HG02884 (cell line): ENCODE results near the gene KDM4C.

Source experiments
- ATAC-seq: cut with Tn5 transposase; IDR thresholded peaks from one replicate; pipeline ENCODE4 v1.9.1; 2021; ENCODE audit warnings: mild to moderate bottlenecking, moderate library complexity; ENCODE audit not compliant: unreplicated experiment

Gene KDM4C

DNA sequence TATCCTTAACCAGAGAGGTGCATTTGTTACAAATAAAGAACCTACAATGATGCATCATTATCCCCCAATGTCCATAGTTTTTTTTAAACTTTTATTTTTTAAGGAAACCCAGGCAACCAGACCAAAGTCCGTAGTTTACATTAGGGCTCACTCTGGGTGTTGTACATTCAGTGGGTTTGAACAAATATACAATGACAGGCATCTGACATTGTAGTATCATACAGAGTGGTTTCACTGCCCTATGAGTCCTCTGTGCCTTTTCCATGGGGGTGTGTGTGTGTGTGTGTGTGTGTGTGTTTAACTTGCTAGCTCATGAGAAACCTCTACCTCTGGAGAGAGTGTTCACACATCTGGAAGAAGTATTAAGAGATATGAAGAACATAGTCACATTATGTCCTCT, 141.5 kb downstream of the KDM4C start:
- ATAC-seq, result no peak

GRCh38 chr9:6900440-6900883, 142.7 kb downstream of the KDM4C start:
- ATAC-seq, result no peak

GRCh38 chr9:6901180-6901579, 143.4 kb downstream of the KDM4C start:
- no peak for ATAC-seq

DNA sequence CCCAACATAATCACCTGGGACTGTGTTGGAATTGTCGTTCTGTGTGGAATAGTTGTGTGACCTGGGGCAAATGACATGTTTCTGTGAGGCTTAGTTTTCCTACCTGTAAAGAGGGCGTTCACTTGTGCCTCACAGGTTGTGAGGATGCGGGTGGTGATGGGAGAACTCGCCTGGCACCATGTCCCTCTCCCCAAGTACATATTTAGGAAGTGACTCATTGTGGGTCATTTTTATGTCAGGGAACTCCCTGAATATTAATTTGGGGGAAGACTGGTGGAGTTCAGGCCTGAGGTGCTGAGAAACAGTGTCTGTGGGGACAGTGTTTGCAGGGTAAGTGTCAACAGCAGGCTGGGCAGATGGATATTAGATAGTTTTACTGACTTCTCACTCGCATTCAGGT, 144.7 kb downstream of the KDM4C start:
- no peak for ATAC-seq

DNA sequence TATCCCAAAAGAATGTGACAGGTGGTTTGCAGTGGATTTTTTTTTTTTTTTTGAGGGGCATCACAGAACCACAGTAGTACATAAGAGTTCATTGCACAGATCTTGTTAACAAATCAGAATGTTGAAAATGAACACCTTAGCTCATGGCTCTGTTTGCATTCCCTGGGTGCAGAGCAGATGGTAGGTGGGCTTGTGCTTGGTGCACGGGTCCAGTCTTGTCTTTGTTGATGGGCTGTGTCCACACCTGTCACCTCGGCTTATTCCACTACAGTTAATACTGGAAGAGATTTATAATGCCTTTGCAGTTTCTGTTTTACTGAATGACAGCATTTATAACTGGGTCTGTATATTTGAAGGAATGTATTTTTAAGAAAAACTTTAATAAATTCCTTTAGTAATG, 146.6 kb downstream of the KDM4C start:
- ATAC-seq, result no peak

DNA sequence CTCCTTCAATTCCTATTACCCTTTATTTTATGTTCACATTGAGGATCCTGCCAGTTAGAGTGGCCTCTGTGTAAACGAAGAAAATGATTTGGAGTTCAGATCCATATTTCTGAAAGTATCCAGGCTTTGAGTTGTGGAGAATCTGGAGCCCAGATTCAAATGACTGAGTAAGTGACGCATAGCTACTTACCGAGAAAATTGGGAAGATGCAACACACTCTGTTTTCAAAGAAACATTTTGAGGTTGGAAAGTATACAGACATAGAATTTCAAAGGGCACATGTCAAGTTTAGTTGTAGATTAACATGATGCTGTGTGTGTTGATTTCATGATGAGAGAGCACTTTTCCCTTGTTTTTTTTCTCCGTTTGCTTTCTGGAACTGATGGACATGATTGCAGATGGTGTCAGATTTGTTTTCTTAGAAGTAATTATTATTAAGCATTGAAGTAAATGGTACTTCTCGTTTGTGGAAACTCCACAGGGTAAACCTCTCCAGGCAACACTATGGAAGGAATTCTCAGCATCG, 148.1 kb downstream of the KDM4C start:
- ATAC-seq, result no peak

DNA sequence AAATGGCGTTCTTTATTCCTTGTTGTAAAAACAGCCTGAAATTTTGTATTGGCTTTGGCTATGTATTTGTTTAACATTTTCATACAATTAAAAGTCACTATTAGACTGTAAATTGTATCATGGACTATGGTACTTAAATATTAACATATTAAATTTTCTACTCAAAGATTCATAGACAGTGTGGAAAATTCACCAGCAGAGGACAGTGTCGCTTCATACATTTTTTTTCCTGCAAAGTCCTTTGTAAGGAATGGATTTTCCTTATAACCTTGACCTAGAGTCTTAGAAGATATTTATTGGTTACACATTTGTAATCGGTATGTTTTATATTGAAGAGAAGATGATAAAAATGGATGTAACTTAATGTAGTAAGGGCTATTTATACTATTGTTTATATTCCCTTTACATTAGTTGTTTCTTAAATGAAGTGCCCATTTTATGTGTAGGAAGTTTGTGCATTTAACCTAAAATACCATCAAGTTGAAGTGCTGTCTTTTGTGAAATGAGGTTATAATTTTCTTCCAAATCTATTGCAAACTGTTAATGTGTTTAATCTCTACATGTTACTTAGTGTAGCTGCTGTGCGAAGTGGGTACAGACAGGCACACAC, 150.1 kb downstream of the KDM4C start:
- ATAC-seq, result no peak

GRCh38 chr9:6909181-6909580, 151.4 kb downstream of the KDM4C start:
- no peak for ATAC-seq

DNA sequence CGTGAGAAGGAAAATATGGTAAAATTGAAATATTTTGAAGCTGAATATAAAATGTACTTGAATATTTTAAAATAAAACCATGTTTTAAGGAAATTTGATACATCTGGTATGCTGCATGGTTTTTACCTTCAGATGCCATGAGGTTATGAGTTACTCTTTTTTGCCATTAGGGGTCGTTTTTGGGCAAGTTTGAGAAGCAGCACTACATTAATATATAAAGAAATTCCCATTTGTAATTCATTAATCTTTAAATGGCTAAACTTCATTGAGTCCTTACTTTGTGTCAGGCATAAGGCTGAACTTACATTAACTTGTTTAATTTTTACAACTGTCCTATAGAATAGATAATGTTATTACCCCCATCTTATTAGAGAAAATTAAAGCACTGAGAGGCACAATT, 152.3 kb downstream of the KDM4C start:
- ATAC-seq, result no peak

- ATAC-seq, result no peak
Measured at GRCh38 chr9:6910497-6910896, 152.7 kb downstream of the KDM4C start.

DNA sequence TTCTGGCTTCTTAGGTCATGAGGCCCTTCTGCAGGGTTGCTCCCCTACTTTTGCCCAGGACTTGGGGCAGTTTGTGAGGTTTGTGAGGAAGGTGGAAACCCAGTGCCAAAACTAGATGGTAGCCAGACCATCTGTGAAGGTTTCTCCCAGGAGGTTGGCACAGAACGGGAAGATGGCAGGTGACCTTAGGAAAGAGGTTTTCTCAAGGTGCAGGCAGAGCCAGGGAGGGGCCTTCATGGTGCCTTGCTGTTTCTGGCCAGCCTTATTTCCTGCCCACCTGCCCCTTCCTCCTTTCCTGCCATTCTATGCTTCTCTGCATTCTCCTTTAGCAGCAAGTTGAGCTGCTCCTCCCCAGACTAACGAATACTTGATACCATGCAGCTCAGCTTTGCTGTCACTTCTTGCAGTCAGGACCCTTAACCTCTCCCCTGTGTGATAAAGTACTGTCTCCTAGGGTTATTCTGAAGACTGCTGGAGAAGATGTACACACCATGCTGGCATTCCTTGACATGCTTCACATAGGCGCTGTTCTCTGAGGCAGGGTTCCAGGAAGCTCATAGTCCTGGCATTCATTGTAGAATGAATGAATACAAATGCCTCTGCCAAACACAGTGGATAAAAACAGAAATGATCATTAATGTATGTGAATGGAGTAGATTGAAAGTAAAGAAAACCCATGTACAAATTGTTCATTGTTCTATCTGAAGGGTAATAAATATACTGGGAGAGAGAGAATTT, 154.3 kb downstream of the KDM4C start:
- no peak for ATAC-seq

DNA sequence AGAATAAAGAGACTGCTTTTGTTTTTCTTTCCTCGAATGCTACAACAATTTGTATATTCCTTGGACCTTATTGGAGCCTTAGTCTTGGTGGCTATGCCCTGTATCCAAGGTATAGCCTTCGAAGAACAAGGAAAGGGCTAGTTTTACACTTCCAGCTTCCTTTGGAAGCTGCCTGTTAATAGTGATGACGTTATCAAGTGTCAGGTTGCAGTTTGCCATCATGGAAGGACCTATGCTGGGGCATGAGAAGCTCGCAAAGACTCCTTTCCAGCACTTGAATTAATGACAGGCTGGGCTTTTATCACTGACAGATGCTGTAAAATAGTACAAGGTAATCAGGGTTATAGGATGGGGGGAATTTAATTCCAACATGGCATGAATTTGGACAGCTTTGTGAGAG, 157.9 kb downstream of the KDM4C start:
- ATAC-seq, result no peak

DNA sequence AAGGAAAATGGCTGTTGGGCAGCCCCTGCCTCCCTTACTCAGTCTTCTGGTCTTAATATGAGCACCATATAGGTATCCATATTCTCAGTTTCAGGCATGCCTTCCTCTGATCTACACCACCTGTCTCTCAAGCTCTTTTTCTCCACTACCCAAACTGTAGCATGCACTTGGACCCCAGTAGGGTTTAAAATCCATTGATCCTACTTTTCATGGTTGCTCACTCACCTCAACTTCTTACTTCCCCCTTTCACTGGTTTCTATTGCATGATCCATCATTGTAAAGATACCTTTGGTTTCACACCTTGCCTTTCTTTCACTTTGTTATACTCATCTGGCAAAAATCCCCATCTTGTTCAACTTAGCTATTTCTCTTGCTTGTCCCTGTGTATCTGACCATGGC, 159.4 kb downstream of the KDM4C start:
- peak; percentile 77 for ATAC-seq

DNA sequence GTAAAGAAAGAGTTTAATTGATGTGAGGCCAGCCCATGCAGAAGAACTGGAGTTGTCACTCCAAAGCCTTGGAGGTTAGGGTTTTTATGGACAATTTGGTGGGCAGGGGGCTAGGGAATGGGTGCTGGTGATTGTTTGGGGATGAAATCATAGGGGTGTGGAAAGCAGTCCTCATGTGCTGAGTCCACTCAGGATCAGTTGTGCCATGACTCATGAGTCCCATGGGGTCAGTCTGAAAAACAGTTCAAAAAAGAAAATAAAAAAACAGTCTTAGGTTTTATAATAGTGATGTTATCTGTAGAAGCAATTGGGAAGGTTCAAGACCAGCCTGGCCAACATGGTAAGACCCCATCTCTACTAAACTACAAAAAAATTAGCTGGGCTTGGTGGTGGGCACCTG, 162.3 kb downstream of the KDM4C start:
- no peak for ATAC-seq

DNA sequence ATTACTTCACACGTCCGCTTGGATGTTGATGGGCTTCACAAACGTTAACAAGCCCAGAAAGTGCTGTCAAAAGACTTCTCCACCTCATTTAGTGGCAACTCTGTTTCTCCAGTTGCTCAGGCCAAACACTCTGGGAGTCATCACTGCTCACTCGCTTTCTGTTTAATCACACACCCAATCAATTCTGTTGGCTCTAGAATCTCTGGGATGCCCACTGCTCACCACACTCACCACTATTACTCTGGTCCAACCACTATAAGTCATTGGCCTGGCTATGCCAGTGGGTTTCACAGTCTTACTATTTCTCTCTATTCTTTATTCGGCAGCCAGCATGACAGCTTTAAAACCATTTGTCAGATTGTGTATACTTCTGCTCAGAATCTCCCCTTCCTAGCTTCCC, 163.5 kb downstream of the KDM4C start:
- ATAC-seq, result no peak

DNA sequence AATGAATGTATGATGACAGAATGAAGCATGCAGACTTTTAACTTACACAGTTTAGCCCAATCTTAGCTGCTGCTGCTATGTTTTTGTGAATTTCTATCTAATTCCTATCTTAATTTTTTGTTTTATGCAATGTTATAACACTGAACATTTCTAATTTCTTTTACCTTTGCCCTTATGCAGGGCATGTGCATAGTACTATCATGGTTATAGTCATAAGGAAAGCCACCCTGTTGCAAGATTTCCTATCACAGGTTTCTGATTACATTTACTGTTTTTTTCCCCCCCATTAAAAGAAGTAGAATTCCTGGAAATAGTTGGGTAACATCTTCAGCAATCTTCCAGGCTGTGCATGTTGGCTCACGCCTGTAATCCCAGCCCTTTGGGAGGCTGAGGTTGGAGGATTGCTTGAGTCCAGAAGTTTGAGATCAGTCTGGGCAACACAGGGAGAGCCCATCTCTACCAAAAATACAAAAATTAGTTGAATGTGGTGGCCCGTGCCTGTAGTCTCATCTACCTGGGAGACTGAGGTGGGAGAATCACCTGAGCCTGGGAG, 164.4 kb downstream of the KDM4C start:
- ATAC-seq, result no peak

DNA sequence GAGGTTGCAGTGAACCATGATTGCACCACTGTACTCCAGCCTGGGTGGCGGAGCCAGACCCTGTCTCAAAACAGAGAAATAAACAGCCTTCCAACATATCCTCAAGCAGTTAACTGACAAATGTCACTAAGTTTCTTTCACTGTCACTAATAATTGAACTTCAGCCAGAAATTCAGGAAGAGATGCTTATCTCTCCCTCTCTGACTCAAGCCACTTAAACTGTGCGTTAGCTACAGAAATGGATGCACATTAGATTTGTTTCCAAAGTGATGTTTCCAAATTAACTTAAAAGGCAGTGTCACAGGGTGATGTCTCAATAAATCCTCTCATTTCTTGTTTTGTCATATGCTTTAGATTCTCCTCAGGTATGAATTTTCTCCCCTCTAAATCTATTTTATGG, 164.9 kb downstream of the KDM4C start:
- no peak for ATAC-seq

DNA sequence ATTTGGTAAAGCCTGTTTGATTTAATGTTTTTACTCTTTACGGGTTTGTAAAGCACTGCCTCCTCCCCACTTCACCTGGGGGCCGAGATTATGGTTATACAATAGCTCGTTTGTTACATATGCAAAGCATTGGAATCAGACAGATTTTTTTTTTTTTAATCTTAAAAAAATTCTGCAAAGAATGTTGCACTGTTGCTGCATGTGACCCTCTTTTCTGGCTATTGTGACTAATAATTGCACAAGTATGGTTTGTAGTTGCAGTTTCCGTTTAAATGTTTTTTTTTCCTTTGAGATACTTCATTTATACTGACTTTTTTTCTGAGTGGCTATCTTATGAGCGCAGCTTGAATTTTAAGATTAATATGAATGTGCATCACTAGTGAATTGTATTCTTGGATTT, 165.3 kb downstream of the KDM4C start:
- no peak for ATAC-seq

DNA sequence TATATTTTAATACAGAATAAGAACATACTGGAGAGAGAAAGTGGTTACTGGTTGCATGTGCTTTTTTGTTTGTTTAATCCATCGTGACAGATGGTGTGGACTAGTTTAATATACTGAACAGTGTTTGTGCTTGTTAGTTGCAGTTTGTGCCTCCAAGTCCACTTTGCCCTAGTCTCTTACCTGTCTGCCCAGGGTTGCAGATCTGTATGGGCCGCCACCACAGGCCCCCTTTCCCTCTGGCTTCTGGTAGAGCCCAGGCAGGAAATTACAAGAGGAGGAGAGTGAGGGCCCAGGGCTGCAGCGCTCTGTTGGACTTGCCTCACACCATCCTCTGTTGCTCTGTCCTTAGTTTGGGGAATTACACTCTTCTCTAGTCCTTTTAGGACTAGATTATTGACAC, 166.4 kb downstream of the KDM4C start:
- no peak for ATAC-seq

DNA sequence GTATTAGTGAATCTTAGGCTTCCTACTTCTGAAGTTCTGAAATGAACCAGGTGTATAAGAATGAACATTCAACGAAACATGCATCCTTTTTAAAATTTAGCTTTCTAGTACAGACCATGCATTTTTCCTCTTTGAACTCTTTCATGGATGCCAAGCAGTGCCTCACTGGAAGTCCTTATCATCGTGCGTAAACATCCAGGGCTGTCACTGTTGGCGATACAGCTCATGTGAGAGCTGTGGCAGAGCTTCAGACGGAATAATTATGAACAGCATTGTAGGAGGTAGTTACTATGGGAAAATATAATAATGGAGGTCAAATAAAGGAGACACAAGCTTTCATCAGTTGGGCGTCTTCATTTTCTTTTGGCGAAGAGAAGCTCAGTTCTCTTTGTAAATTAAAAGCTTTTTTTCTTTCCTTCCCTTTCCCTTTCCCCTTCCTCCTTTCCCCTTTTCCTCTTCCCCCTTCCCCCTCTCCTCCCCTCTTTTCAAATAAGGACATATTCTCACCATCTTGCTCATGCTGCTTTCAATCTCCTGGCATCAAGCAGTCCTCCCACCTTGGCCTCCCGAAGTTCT, 167.3 kb downstream of the KDM4C start:
- ATAC-seq, result no peak

GRCh38 chr9:6925836-6926235, 168.1 kb downstream of the KDM4C start:
- ATAC-seq, result no peak

GRCh38 chr9:6926436-6926835, 168.7 kb downstream of the KDM4C start:
- ATAC-seq, result no peak
